Smooth muscle cell of the umbilical artery (primary cell): ENCODE measurements around the gene ACACA. TPM values are rescaled to one million over a fixed set of nuclear protein-coding genes. Genes with fewer than 3 reads are reported as not detected.

Source experiments
- total RNA-seq: library from RNA; depleted of rRNA; stranded (reverse); fragments of >200 nt; gene quantifications from 2 replicates; pipeline ENCODE4 v1.2.3, GENCODE V29; 2014

Gene ACACA
- 58.8 and 104 TPM in 2 replicates for total RNA-seq

DNA sequence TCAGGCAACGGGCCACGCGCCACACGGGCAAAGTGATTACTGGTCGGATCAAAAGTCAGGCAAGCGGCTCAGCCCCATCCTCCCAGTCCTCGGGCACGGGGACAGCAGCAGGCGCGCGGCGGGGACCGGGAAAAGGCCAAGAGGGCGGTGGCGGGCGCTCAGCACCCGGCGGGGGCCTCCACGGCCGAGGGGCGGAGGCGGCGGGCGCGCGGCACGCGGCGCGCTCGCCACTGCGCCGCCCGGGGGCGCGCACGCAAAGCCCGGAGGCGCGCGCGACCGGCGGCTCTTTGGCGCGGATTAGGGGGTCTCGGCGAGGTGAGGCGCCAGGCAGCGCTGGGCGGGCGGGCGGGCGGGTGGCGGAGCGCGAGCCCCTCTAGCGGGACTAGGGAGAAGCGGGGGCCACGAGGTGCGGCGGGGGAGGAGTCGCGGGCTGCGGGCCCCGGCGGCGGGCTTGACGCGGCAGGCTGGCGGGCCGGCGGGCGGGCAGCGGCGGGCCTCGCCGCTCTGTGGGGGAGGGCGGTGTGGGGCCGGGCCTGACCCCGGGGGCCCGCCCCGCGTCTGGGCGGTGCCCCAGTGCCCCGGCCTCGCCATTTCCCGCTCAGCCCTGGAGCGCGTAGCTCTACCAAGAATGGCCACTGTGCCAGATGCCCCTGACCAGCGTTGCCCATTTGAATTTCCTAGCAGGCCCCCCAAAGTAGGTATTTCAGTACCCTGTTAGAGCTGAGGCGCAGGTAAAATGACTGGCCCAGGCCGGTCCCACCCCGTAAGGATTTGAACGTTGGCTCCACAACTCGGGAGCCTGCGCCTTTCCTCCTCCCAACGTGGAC lies at the start of gene ACACA, which contains the start of gene TADA2A:
Gene ACACA, minus strand, starts transcription at position 202 of the 827 bp plus-strand sequence. CDS start 537 bp downstream, outside the sequence.
Gene TADA2A, plus strand, starts transcription at position 252 of the 827 bp plus-strand sequence. CDS start 4,480 bp downstream, outside the sequence.

GRCh38 chr17:37375706-37376105 lies 30.9 kb downstream of the ACACA start, which contains the start of gene C17orf78:
Gene C17orf78, plus strand, starts transcription at chr17:37375985. Its CDS starts 108 bp downstream, at chr17:37376093.

Other genes with a start within 250 kb of the ACACA start
- gene C17orf78, start 30.9 kb downstream of the ACACA start, total RNA-seq = not detected in 2 replicates
- gene TADA2A, start 50 bp upstream of the ACACA start, total RNA-seq = 17.9 and 19.0 TPM in 2 replicates
- 43.9 and 46.1 TPM in 2 replicates for gene DUSP14, start 83.1 kb upstream of the ACACA start, total RNA-seq
- 17.5 and 28.1 TPM in 2 replicates for gene SYNRG, start 202.6 kb upstream of the ACACA start, total RNA-seq
- 18.7 and 25.4 TPM in 2 replicates for gene DDX52, start 236.6 kb upstream of the ACACA start, total RNA-seq